ENCODE data around the gene MYRIP.

The MYRIP gene

GRCh38 chr3:39981547-39982184 lies 172.3 kb downstream of the MYRIP start:
- no peaks in the 10 kb centered on the region for H3K36me3 ChIP-seq (ENCODE audit: control insufficient read depth, low read length)
- H3K27ac ChIP-seq (ENCODE audit: low read depth, low read length) = no peak overlapping the region
- no peaks in the 10 kb centered on the region for H3K79me2 ChIP-seq (ENCODE audit: control insufficient read depth, low read length)
- no peak for TF ChIP-seq EZH2phosphoT487 (IDR thresholded peaks at IDR 0.05; ENCODE audit: borderline replicate concordance, low read length)
- no peak for TF ChIP-seq CTCF (IDR thresholded peaks at IDR 0.05; ENCODE audit: low read depth, low read length, poor library complexity, severe bottlenecking)
- no peaks in the 10 kb centered on the region for H3K9me3 ChIP-seq (ENCODE audit: control insufficient read depth, insufficient read depth, low read length)
- H4K20me1 ChIP-seq (ENCODE audit: control insufficient read depth, insufficient read depth, low read depth, low read length) = no peaks in the 10 kb centered on the region
- no peaks in the 10 kb centered on the region for H3F3A ChIP-seq (ENCODE audit: control insufficient read depth, insufficient read depth)
- H3K9me2 ChIP-seq (replicated peaks; ENCODE audit: control insufficient read depth, low read length) = no peaks in the 10 kb centered on the region
- H3K4me1 ChIP-seq (ENCODE audit: control insufficient read depth, low read length) = no peaks in the 10 kb centered on the region
- no peak overlapping the region for H3K4me2 ChIP-seq (ENCODE audit: low read length)
- H3K4me3 ChIP-seq (ENCODE audit: low read length) = no peak overlapping the region
- H3K27me3 ChIP-seq (ENCODE audit: control insufficient read depth, low read length) = no peaks in the 10 kb centered on the region

- no peaks in the 10 kb centered on the region for H3K79me2 ChIP-seq (ENCODE audit: control insufficient read depth, low read length)
- no peaks in the 10 kb centered on the region for H3K9me2 ChIP-seq (replicated peaks; ENCODE audit: control insufficient read depth, low read length)
- no peaks in the 10 kb centered on the region for H3F3A ChIP-seq (ENCODE audit: control insufficient read depth, insufficient read depth)
- H3K27ac ChIP-seq (ENCODE audit: low read depth, low read length) = no peak overlapping the region
- no peak overlapping the region for H3K4me2 ChIP-seq (ENCODE audit: low read length)
- H3K27me3 ChIP-seq (ENCODE audit: control insufficient read depth, low read length) = no peaks in the 10 kb centered on the region
- H3K36me3 ChIP-seq (ENCODE audit: control insufficient read depth, low read length) = no peaks in the 10 kb centered on the region
- no peak overlapping the region for H3K4me3 ChIP-seq (ENCODE audit: low read length)
- TF ChIP-seq CTCF (IDR thresholded peaks at IDR 0.05; ENCODE audit: low read depth, low read length, poor library complexity, severe bottlenecking) (no peak), EZH2phosphoT487 (IDR thresholded peaks at IDR 0.05; ENCODE audit: borderline replicate concordance, low read length) (no peak)
- no peaks in the 10 kb centered on the region for H3K9me3 ChIP-seq (ENCODE audit: control insufficient read depth, insufficient read depth, low read length)
- H4K20me1 ChIP-seq (ENCODE audit: control insufficient read depth, insufficient read depth, low read depth, low read length) = no peaks in the 10 kb centered on the region
- no peaks in the 10 kb centered on the region for H3K4me1 ChIP-seq (ENCODE audit: control insufficient read depth, low read length)
These were observed 173.4 kb downstream of the MYRIP start for GRCh38 chr3:39982665-39983357.

DNA sequence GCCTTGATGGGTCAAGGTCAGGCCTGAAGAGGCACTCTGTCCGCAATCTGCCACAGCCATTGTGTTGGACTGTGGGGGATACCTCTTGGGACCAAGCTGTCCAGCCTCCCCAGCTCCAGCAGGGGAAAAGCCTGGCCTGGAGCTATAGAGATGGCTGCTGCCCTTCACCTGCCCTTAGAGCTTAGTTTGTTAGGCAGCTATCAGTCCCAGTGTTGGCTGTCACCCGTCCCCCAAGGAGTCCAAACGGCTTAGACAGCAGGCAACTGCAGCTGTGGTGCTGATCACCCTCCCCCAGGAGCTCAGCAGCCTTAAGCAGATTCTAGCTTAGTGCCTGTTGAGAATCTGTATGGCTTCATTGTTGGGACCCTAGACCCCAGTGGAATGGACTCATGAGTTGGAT lies 180.3 kb downstream of the MYRIP start:
- H3K4me3 ChIP-seq (ENCODE audit: low read length) = no peak overlapping the region
- H3K27ac ChIP-seq (ENCODE audit: low read depth, low read length) = no peak overlapping the region
- TF ChIP-seq EZH2phosphoT487 (IDR thresholded peaks at IDR 0.05; ENCODE audit: borderline replicate concordance, low read length) (no peak), CTCF (IDR thresholded peaks at IDR 0.05; ENCODE audit: low read depth, low read length, poor library complexity, severe bottlenecking) (no peak)
- H3K79me2 ChIP-seq (ENCODE audit: control insufficient read depth, low read length) = no peaks in the 10 kb centered on the region
- H3K9me3 ChIP-seq (ENCODE audit: control insufficient read depth, insufficient read depth, low read length) = no peaks in the 10 kb centered on the region
- no peak overlapping the region for H3K4me2 ChIP-seq (ENCODE audit: low read length)
- no peaks in the 10 kb centered on the region for H3K4me1 ChIP-seq (ENCODE audit: control insufficient read depth, low read length)
- H3F3A ChIP-seq (ENCODE audit: control insufficient read depth, insufficient read depth) = no peaks in the 10 kb centered on the region
- no peaks in the 10 kb centered on the region for H3K27me3 ChIP-seq (ENCODE audit: control insufficient read depth, low read length)
- H3K9me2 ChIP-seq (replicated peaks; ENCODE audit: control insufficient read depth, low read length) = no peaks in the 10 kb centered on the region
- no peaks in the 10 kb centered on the region for H3K36me3 ChIP-seq (ENCODE audit: control insufficient read depth, low read length)
- no peaks in the 10 kb centered on the region for H4K20me1 ChIP-seq (ENCODE audit: control insufficient read depth, insufficient read depth, low read depth, low read length)

Measured in DOHH2 (cell line).